ENCODE results near the gene CLASRP.

DNA sequence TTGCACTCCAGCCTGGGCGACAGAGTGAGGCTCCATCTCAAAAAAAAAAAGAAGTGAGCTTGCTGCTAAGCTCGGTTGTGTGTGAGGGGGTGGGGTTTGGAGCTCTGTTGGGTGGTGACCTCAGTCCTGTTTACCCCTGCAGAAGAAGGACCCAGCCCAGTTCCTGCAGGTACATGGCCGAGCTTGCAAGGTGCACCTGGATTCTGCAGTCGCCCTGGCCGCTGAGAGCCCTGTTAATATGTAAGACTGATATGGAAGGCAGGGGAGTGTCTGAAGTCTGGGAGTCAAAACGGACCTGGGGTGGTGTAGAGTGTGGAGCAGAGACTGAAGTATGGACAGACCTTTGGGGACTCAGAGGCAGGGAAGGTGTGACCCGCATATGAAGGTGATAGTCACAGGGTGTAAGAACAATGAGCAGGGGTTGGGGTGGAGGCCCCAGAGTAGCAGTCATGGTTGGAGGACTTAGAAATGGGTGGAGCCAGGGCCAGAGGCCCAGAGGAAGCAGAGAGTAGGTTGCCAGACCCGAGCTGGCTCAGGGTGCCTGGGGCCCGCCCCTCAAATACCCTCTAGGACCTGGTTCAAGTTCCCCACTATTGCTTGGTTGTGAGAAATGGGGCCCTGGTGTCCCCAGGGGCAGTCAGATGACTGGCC is 13.2 kb downstream of the CLASRP start:
- TF ChIP-seq POLR2A (IDR thresholded peaks at IDR 0.05) = no peak
- TF ChIP-seq, protein P1, sequence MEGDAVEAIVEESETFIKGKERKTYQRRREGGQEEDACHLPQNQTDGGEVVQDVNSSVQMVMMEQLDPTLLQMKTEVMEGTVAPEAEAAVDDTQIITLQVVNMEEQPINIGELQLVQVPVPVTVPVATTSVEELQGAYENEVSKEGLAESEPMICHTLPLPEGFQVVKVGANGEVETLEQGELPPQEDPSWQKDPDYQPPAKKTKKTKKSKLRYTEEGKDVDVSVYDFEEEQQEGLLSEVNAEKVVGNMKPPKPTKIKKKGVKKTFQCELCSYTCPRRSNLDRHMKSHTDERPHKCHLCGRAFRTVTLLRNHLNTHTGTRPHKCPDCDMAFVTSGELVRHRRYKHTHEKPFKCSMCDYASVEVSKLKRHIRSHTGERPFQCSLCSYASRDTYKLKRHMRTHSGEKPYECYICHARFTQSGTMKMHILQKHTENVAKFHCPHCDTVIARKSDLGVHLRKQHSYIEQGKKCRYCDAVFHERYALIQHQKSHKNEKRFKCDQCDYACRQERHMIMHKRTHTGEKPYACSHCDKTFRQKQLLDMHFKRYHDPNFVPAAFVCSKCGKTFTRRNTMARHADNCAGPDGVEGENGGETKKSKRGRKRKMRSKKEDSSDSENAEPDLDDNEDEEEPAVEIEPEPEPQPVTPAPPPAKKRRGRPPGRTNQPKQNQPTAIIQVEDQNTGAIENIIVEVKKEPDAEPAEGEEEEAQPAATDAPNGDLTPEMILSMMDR (IDR thresholded peaks at IDR 0.05) = no peak

All from breast epithelium (tissue), 3 donors.